ENCODE data around the gene TMEM150B. TPM values are rescaled to one million over a fixed set of nuclear protein-coding genes. Genes with fewer than 3 reads are reported as not detected.

The TMEM150B gene
- total and polyA plus RNA-seq, 2 experiments from 2014 or later = 0.29 TPM; not detected in 1

DNA sequence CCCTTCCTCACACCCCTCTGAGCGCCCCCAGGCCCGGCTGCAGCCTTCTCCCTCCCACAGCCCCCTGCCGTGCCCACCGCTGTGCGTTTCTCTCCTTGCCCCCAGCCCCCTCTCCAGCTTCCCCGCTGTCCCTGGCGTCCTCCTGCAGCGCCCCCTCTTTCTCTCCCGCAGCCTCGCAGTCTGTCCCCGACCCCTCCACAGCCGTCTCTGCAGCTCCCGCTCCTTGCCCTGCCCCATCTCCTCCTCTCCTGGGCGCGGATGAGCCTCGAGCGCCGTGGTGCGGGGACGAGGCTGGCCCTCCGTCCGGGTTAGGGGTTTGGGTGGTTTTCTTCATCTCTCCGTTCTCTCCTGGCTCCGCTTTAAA, 15.6 kb upstream of the TMEM150B start:
- Histone ChIP-seq H3K4me2 (peak overlapping the region; percentile 96), H2AFZ (no peak overlapping the region), H3K79me2 (replicated peaks; ENCODE audit: insufficient read depth) (no peaks in the 10 kb centered on the region), H3K27ac (ENCODE audit: low read depth) (no peak overlapping the region), H3K4me1 (ENCODE audit: insufficient read depth) (peaks cover 12% of the 10 kb centered on the region; the same call in 1 of the 2 replicates), H3K4me3 (peak overlapping the region; percentile 84), H3K36me3 (ENCODE audit: insufficient read depth) (no peaks in the 10 kb centered on the region; the same call in 1 of the 2 replicates), H3K9me2 (ENCODE audit: insufficient read depth) (no peaks in the 10 kb centered on the region), H3K27me3 (ENCODE audit: insufficient read depth) (no peaks in the 10 kb centered on the region), H3F3A (replicated peaks; ENCODE audit: low read depth) (no peaks in the 10 kb centered on the region; the same call in 1 of the 2 replicates), H4K20me1 (replicated peaks; ENCODE audit: insufficient read depth) (0 out of 2 replicates have a peak, but pooled peaks cover 3% of the 10 kb centered on the region)
- ATAC-seq (peak; percentile 6), DNase-seq (ENCODE audit: low spot score) (peak; percentile 62)
- Mint-ChIP-seq H3K36me3 (ENCODE audit: low read depth) (peaks cover 35% of the 10 kb centered on the region), H3K9me3 (peaks cover 2% of the 10 kb centered on the region; the same call in 1 of the 3 replicates), H3K27ac (peak overlapping the region; percentile 56), H3K4me3 (peak overlapping the region; percentile 90), H3K4me1 (peaks cover 22% of the 10 kb centered on the region), H3K27me3 (ENCODE audit: insufficient read depth, low read depth, poor library complexity) (peaks cover 20% of the 10 kb centered on the region)
- TF ChIP-seq NANOG (IDR thresholded peaks at IDR 0.05; ENCODE audit: borderline replicate concordance) (no peak), STAT1 (IDR thresholded peaks at IDR 0.05; ENCODE audit: unreplicated experiment) (no peak), CTCF (conservative IDR thresholded peaks at IDR 0.05; ENCODE audit: low read depth in 2 of 2) (peak; percentile 29 to 41)

GRCh38 chr19:55339889-55340783, 15.0 kb upstream of the TMEM150B start:
- ATAC-seq (peak; percentile 1), DNase-seq (ENCODE audit: low spot score) (no peak)
- Mint-ChIP-seq H3K4me3 (peak overlapping the region; percentile 90), H3K27ac (peak overlapping the region; percentile 99), H3K9me3 (peaks cover 2% of the 10 kb centered on the region; the same call in 1 of the 3 replicates), H3K4me1 (peaks cover 17% of the 10 kb centered on the region), H3K27me3 (ENCODE audit: insufficient read depth, low read depth, poor library complexity) (peaks cover 17% of the 10 kb centered on the region), H3K36me3 (ENCODE audit: low read depth) (peaks cover 31% of the 10 kb centered on the region)
- no peaks in the 10 kb centered on the region; the same call in 1 of the 2 replicates for H3K36me3 ChIP-seq (ENCODE audit: insufficient read depth)
- no peaks in the 10 kb centered on the region for H3K79me2 ChIP-seq (replicated peaks; ENCODE audit: insufficient read depth)
- no peak overlapping the region for H2AFZ ChIP-seq
- no peaks in the 10 kb centered on the region; the same call in 1 of the 2 replicates for H3F3A ChIP-seq (replicated peaks; ENCODE audit: low read depth)
- H3K4me3 ChIP-seq = peak overlapping the region; percentile 84
- TF ChIP-seq ZNF462 (CRISPR knock-in tag; IDR thresholded peaks at IDR 0.05) = no peak
- TF ChIP-seq POLR2AphosphoS5 (IDR thresholded peaks at IDR 0.05; ENCODE audit: low read depth) = peak; percentile 75
- H3K27me3 ChIP-seq (ENCODE audit: insufficient read depth) = no peaks in the 10 kb centered on the region
- H3K4me1 ChIP-seq (ENCODE audit: insufficient read depth) = peaks cover 12% of the 10 kb centered on the region; the same call in 1 of the 2 replicates
- H3K4me2 ChIP-seq = peak overlapping the region; percentile 96
- H3K9me2 ChIP-seq (ENCODE audit: insufficient read depth) = no peaks in the 10 kb centered on the region; the same call in 1 of the 2 replicates
- H4K20me1 ChIP-seq (replicated peaks; ENCODE audit: insufficient read depth) = 0 out of 2 replicates have a peak, but pooled peaks cover 3% of the 10 kb centered on the region
- H3K27ac ChIP-seq (ENCODE audit: low read depth) = 0 out of 2 replicates have a peak overlapping the region, but pooled peaks have one; percentile 72

Measured in GM23338 (cell line).